Coronary artery (tissue), 2 donors: ENCODE results near the gene BRME1.

Source experiments
- DNase-seq: peaks from one replicate; pipeline ENCODE4 v3.0.0-alpha.2; 2017; ENCODE audit warnings: low spot score
- H3K27ac ChIP-seq, 2 donors: fragments of 200-600 bp; sonication (generic); one replicate each; pipeline ENCODE4 v1.5.1; 2016 to 2019
- H3K4me3 ChIP-seq: fragments of 200-600 bp; sonication (generic); 2 replicates; pipeline ENCODE4 v1.5.1; 2016; ENCODE audit warnings: mild to moderate bottlenecking, moderate library complexity
- TF ChIP-seq, protein P1 (sequence below): fragments of 200-600 bp; sonication (generic); IDR thresholded peaks from one replicate; pipeline ENCODE4 v1.5.1; 2019; ENCODE audit warnings: antibody characterized with exemption

BRME1 gene

DNA sequence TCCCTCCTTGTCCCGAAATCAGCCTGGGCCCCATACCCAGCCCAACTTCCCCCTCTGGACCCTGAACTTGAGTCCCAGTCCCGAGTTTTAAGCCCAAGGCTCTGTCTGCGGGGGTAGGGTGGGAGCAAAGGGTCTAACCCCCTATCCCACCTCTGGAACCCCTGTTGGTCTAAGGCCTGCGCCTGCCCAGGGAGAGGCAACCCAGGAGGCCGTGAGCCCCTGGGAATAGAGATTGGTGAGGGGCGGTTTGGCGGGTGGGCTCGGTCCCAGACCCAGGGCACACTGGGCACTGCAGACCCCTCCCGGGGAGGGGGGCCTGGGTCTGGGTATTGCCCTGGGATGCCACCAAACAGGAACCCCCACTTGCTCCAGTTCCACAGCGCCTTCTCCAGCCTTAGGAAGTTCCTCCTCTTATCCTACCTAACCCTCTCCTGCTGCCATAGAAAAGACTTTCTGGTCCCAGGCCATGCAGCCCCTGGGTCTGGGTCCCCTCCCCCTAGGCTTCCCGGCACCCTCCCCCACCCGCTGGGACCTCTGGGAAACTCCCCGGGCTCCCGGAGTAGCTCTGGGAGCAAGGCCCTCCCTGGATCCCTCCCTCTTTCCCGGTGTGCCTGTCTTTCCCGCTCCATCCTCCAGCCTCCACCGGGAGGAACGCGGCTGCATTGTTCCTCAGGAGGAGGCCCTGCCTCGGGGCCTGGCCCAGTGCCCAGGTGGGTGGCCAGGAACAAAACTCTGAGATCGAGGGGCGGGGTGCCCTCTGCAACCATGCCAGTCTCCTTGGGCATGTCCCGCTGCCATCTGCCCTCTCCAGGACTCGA, 62.6 kb downstream of the BRME1 start:
- DNase-seq: no peak
- peak overlapping the region; percentile 100 for H3K27ac ChIP-seq
- TF ChIP-seq, protein P1, sequence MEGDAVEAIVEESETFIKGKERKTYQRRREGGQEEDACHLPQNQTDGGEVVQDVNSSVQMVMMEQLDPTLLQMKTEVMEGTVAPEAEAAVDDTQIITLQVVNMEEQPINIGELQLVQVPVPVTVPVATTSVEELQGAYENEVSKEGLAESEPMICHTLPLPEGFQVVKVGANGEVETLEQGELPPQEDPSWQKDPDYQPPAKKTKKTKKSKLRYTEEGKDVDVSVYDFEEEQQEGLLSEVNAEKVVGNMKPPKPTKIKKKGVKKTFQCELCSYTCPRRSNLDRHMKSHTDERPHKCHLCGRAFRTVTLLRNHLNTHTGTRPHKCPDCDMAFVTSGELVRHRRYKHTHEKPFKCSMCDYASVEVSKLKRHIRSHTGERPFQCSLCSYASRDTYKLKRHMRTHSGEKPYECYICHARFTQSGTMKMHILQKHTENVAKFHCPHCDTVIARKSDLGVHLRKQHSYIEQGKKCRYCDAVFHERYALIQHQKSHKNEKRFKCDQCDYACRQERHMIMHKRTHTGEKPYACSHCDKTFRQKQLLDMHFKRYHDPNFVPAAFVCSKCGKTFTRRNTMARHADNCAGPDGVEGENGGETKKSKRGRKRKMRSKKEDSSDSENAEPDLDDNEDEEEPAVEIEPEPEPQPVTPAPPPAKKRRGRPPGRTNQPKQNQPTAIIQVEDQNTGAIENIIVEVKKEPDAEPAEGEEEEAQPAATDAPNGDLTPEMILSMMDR: no peak
- peak overlapping the region; percentile 99 for H3K4me3 ChIP-seq

DNA sequence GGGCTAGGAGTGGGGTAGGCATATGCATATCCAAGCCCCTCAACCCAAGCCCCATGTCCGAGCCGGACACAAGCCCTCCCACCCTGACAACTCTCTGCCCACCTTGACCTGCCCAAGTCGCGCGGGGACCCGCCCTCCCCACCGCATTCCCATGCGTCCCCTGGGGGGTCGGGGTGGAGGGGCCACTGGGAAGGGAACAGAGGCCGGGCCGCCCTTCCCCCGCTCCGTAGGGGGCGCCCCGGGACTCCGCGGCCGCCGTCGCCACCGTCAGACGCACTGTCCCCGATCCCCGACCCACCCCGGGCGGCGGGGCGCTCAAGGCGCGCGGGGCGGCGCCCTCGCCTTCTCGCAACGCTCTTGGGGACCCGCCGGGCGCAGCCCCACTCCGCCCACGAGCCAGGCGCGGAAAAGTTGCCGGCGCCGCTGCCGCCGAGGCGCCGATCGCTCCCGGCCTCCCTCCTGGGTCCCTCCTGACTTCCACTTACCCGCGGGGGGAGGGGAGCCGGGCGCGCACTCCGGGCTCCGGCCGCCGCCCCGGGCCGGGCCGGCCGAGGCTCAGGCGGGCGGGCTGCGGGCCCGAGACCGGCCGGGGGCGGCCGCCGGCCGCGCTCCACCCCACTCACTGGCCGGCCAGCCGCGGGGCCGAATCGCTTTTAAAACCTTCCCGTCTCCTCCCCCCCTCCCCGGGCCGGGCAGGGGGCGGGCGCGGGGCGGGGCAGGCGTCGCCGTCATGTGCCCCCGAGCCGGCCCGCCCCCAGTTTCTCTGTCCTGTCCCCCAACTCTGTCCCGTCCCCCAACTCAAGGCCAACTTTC, 63.4 kb downstream of the BRME1 start:
- Histone ChIP-seq H3K4me3 (peak overlapping the region; percentile 99), H3K27ac (peak overlapping the region; percentile 100)
- DNase-seq: peak; percentile 92
- TF ChIP-seq, protein P1: no peak

DNA sequence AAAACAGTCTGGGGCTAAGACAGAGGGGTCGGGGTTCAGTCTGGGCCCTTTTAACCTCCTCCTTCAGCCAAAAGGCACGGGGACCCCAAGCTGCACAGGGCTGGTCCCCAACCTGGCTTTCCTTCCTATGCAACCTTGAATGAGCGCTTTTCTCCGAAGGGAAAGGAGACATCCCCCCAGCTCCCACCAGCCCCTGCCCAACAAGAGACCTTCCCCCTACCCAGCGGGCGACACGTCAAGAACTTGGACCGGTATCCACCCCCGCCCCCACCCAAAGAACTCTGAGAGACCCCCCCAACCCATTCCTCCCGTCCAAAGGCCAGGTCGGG, 64.0 kb downstream of the BRME1 start:
- peak overlapping the region; percentile 99 for H3K4me3 ChIP-seq
- TF ChIP-seq, protein P1: no peak
- DNase-seq: no peak
- peak overlapping the region; percentile 100 for H3K27ac ChIP-seq

DNA sequence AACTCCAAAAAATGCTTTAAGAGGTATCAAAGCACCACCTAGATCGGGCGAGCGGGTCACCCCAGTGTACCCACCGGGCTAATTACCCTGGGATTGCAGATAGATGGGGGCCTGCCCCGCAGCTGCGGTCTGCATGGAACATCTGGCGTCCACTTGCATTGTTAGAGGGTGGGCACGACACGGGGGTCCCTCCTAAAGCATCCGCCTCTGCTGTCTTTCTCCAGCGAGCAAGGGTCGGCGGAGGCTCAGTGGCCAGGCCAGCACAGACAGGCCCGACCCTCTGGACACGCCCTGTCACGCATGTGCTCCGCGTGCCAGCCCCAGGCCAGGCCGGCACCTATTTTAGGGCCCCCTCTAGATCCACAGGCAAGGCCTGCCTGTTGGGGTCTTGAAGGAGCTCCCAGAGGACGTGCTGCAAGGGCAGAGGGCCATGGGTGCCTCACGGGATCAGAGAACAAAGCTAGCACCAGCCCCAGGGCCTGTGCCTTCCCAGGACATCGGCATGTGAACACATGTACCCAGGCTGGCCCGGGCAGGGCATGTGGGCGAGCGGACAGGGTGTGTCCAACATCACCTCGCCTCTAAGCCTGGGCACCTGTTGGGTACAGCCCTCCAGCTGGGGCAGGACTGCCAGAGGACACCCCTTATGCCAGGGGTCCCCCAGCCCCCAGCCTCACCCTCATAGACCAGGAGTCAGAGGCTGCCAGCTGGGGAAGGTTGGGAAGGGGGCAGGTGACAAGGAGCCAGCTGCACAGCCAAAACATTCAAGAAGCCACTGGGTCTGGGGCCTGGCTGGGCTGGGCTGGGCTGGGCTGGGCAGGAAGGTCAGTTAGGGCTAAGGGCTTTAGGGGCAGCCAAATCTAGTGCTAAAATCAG, 64.6 kb downstream of the BRME1 start:
- H3K27ac ChIP-seq: peak overlapping the region; percentile 100
- TF ChIP-seq, protein P1: no peak
- peak overlapping the region; percentile 99 for H3K4me3 ChIP-seq
- DNase-seq: no peak

DNA sequence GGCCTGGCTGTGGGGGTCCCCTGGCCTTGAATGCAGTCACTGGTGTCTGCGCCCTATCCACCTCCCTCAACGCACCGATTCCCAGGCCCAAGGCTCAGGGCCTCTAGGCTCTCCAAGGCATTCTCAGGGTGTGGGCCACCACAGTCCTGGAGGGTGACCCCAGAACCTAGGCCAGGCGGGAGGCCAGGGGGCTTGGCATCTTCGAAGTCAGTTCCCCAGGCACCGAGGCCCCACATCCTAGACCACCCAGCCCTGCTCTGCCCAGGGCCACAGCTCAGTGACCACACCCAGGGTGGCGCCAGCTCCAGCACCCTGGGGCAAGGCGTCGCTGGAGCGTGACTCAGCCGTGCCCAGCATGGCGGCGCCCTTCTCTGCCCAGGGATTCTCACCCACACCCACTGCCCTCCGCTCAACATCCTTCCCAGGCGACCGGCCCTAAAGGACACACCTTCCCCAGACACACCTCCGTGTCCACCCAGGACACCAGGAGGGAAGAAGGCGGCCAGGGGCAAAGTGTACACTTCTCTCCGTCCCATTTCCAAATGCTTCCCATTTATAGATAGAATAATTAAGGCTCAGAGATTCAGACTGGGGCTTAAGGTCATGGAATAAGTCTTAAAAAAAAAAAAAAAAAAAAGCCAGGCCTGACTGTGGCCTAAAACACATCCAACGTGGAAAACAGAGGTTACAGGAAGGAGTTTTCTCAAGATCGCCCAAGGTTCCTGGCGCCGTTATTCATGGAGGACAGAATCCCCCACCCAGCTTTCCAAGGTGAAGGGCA, 65.4 kb downstream of the BRME1 start:
- Histone ChIP-seq H3K27ac (peak overlapping the region; percentile 100), H3K4me3 (peak overlapping the region; percentile 99)
- TF ChIP-seq, protein P1: no peak
- DNase-seq: no peak

DNA sequence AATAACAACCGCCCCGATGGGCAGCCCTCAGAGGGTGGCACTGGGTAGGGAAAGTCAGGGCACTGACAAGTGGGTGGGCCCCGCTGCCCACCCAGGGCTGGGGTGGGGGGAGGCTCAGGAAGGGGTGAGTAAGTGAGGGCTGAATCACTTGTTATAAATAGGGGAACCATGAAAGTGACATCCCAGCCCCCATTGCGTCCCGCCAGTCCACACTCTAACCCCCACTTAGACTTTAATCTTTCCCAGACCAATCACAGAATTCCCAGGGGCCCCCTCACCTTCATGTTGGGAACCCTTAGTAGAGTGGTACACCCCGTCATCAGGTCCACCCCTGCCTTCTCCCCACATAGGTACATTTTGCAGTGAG, 66.0 kb downstream of the BRME1 start:
- Histone ChIP-seq H3K27ac (peak overlapping the region; percentile 100), H3K4me3 (peak overlapping the region; percentile 99)
- TF ChIP-seq, protein P1: no peak
- DNase-seq: no peak
